Inflammatory macrophage treated with lipopolysaccharide for 1 hour (primary cell): ENCODE results near the gene ZDHHC12.

ENCODE experiments used
- DNase-seq, 2 donors: peaks; one replicate each; pipeline ENCODE4 v3.0.0-alpha.2; 2020 to 2022

Gene ZDHHC12

GRCh38 chr9:128723866-128724743, at the start of gene ZDHHC12:
TSS of gene ZDHHC12 (minus strand) at chr9:128724127. CDS start at chr9:128724093, 34 bp downstream.
- peak; percentile 95 to 96 for DNase-seq

- no peak for DNase-seq
These were observed 49.1 kb upstream of the ZDHHC12 start for GRCh38 chr9:128773049-128773448.

- peak; percentile 83 to 95 for DNase-seq
These were observed 48.0 kb upstream of the ZDHHC12 start, which contains the start of gene ZER1 for GRCh38 chr9:128771745-128772519. TSS of gene ZER1 (minus strand) at chr9:128771927. CDS start at chr9:128755565, 16,362 bp downstream.

- peak in 1 of 2 donors; percentile 0 for DNase-seq
These were observed 47.3 kb upstream of the ZDHHC12 start for GRCh38 chr9:128771094-128771721.

- no peak for DNase-seq
These were observed 46.5 kb upstream of the ZDHHC12 start for GRCh38 chr9:128770286-128771030.

- no peak for DNase-seq
These were observed 44.7 kb upstream of the ZDHHC12 start for GRCh38 chr9:128768606-128769005.

- no peak for DNase-seq
These were observed 41.6 kb upstream of the ZDHHC12 start for GRCh38 chr9:128765499-128765898.

GRCh38 chr9:128764361-128764760, 40.4 kb upstream of the ZDHHC12 start:
- DNase-seq, result no peak

- no peak for DNase-seq
These were observed 38.9 kb upstream of the ZDHHC12 start for GRCh38 chr9:128762671-128763449.

- DNase-seq, result peak in 1 of 2 donors; percentile 6
These were observed 33.7 kb upstream of the ZDHHC12 start for GRCh38 chr9:128757602-128758001.

- no peak for DNase-seq
These were observed 29.7 kb upstream of the ZDHHC12 start for GRCh38 chr9:128753627-128754026.

- DNase-seq, result no peak
These were observed 27.1 kb upstream of the ZDHHC12 start for GRCh38 chr9:128750926-128751595.

GRCh38 chr9:128747241-128747640, 23.3 kb upstream of the ZDHHC12 start:
- no peak for DNase-seq

- no peak for DNase-seq
These were observed 19.5 kb upstream of the ZDHHC12 start for GRCh38 chr9:128743421-128743820.

GRCh38 chr9:128742401-128742800, 18.5 kb upstream of the ZDHHC12 start:
- no peak for DNase-seq

GRCh38 chr9:128735373-128735772, 11.4 kb upstream of the ZDHHC12 start:
- no peak for DNase-seq

GRCh38 chr9:128733256-128733655, 9.3 kb upstream of the ZDHHC12 start:
- peak; percentile 61 to 69 for DNase-seq

GRCh38 chr9:128732576-128732975, 8.6 kb upstream of the ZDHHC12 start:
- DNase-seq, result no peak

- no peak for DNase-seq
These were observed 7.8 kb upstream of the ZDHHC12 start for GRCh38 chr9:128731691-128732090.

- DNase-seq, result no peak
These were observed 7.2 kb upstream of the ZDHHC12 start for GRCh38 chr9:128731093-128731492.
